Natural killer cell (primary cell): ENCODE measurements around the gene TOR1A. TPM values are rescaled to one million over a fixed set of nuclear protein-coding genes. Genes with fewer than 3 reads are reported as not detected.

ENCODE experiments used
- ATAC-seq, 3 donors: fragments of 150-1000 bp in 2 of 3; fragments of 200-7000 bp in 1 of 3; cut with Tn5 transposase; 1 replicate in 1 of 3; 2 replicates in 2 of 3; pipeline ENCODE4 v1.10.0; 2021; ENCODE audit warnings: mild to moderate bottlenecking in 2 of 3, moderate library complexity in 2 of 3
- DNase-seq, 2 donors: peaks; one replicate each; pipeline versions ENCODE4 v3.0.0 to v3.0.0-alpha.2; 2013 to 2021; ENCODE audit warnings: mixed read lengths in 1 of 2
- H3K27ac ChIP-seq: one replicate; pipeline ENCODE4 v1.5.1; 2013; ENCODE audit warnings: mild to moderate bottlenecking, low read length
- H3K27me3 ChIP-seq: one replicate; pipeline ENCODE4 v1.6.1; 2013; ENCODE audit warnings: low read length; ENCODE audit not compliant: control insufficient read depth, insufficient read depth
- H3K36me3 ChIP-seq: one replicate; pipeline ENCODE4 v1.6.1; 2013; ENCODE audit warnings: low read length; ENCODE audit not compliant: control insufficient read depth, insufficient read depth
- H3K4me1 ChIP-seq: one replicate; pipeline ENCODE4 v1.6.1; 2013; ENCODE audit warnings: low read length; ENCODE audit not compliant: control insufficient read depth, insufficient read depth
- H3K4me3 ChIP-seq: one replicate; pipeline ENCODE4 v1.5.1; 2013; ENCODE audit warnings: low read length
- H3K9me3 ChIP-seq: one replicate; pipeline ENCODE4 v1.6.1; 2013; ENCODE audit warnings: low read length; ENCODE audit not compliant: control insufficient read depth, insufficient read depth
- H3K27ac Mint-ChIP-seq, 2 donors: one replicate each; pipeline ENCODE4 v1.8.0; 2022; ENCODE audit warnings: mild to moderate bottlenecking in 2 of 2, mixed read lengths in 2 of 2, moderate library complexity in 1 of 2
- H3K27me3 Mint-ChIP-seq, 2 donors: one replicate each; pipeline ENCODE4 v1.8.0; 2022; ENCODE audit warnings: low read depth in 2 of 2, mixed read lengths in 2 of 2
- H3K36me3 Mint-ChIP-seq: one replicate; pipeline ENCODE4 v1.8.0; 2022; ENCODE audit warnings: mixed read lengths
- H3K4me1 Mint-ChIP-seq, 2 donors: one replicate each; pipeline ENCODE4 v1.8.0; 2022; ENCODE audit warnings: mixed read lengths in 2 of 2
- H3K4me3 Mint-ChIP-seq: one replicate; pipeline ENCODE4 v1.8.0; 2022; ENCODE audit warnings: mild to moderate bottlenecking, moderate library complexity, mixed read lengths
- H3K9me3 Mint-ChIP-seq, 2 donors: one replicate each; pipeline ENCODE4 v1.8.0; 2022; ENCODE audit warnings: mixed read lengths in 2 of 2
- CTCF ChIP-seq: fragments of 200-600 bp; IDR thresholded peaks from one replicate; pipeline ENCODE4 v1.8.0; 2022; ENCODE audit warnings: antibody characterized with exemption
- WGBS: methylation state at CpG from one replicate; pipeline ENCODE4 v1.1.7; 2013; ENCODE audit warnings: missing lambda C conversion rate; ENCODE audit not compliant: insufficient coverage; 5-methylcytosine and 5-hydroxymethylcytosine counted together
- intact Hi-C: fragments of 100-400 bp; cut with micrococcal nuclease; formaldehyde crosslinking; loops from one replicate; pipeline ENCODE4 v1.14.2; 2022
- total RNA-seq, 4 donors: library from RNA; stranded (reverse); fragments of 120-200 nt in 1 of 4; gene quantifications; one replicate each; pipeline versions ENCODE4 v1.2.3 to v1.2.4, GENCODE V29; 2013 to 2022

Gene TOR1A
- total RNA-seq, 3 donors from 2014 or later (not counting 1 experiment from before 2014, with no cell fraction given) = 26.1 to 36.4 (median 34.8) TPM

GRCh38 chr9:129803676-129804060 lies 20.3 kb downstream of the TOR1A start:
- peaks cover 19 to 26% of the 10 kb centered on the region in 2 donors for H3K4me1 Mint-ChIP-seq
- H3K27ac Mint-ChIP-seq = peak overlapping the region; percentile 81 to 88
- intact Hi-C loops = no loop called here
- no peaks in the 10 kb centered on the region for H3K9me3 ChIP-seq
- no peaks in the 10 kb centered on the region for H3K27me3 ChIP-seq
- DNase-seq (no peak), ATAC-seq (no peak)
- H3K36me3 ChIP-seq = peaks cover 13% of the 10 kb centered on the region
- no peaks in the 10 kb centered on the region for H3K9me3 Mint-ChIP-seq
- peak overlapping the region; percentile 28 for H3K27ac ChIP-seq
- H3K4me3 Mint-ChIP-seq = peak overlapping the region; percentile 92
- peaks cover 13% of the 10 kb centered on the region for H3K4me1 ChIP-seq
- no peak for TF ChIP-seq CTCF
- H3K27me3 Mint-ChIP-seq = no peaks in the 10 kb centered on the region
- peak overlapping the region; percentile 47 for H3K4me3 ChIP-seq
- 3% methylated on average over 14 of the region's 14 CpGs for WGBS
- no peaks in the 10 kb centered on the region for H3K36me3 Mint-ChIP-seq

GRCh38 chr9:129802833-129803675 lies 20.9 kb downstream of the TOR1A start, which contains the start of gene TOR1B:
Gene TOR1B (plus strand): TSS chr9:129803184. CDS start chr9:129803213, 29 bp downstream.
- H3K27me3 Mint-ChIP-seq = no peaks in the 10 kb centered on the region
- TF ChIP-seq CTCF = no peak

GRCh38 chr9:129801504-129801903 lies 22.4 kb downstream of the TOR1A start:
- Histone ChIP-seq H3K4me3 (no peak overlapping the region), H3K9me3 (no peaks in the 10 kb centered on the region), H3K27ac (no peak overlapping the region), H3K4me1 (peaks cover 13% of the 10 kb centered on the region), H3K36me3 (peaks cover 6% of the 10 kb centered on the region), H3K27me3 (no peaks in the 10 kb centered on the region)
- Mint-ChIP-seq H3K4me1 (peaks cover 19 to 26% of the 10 kb centered on the region in 2 donors), H3K36me3 (no peaks in the 10 kb centered on the region), H3K4me3 (peak overlapping the region; percentile 62), H3K27me3 (no peaks in the 10 kb centered on the region), H3K9me3 (no peaks in the 10 kb centered on the region), H3K27ac (peak overlapping the region; percentile 14 to 53)
- whole genome bisulfite sequencing = 95% methylated on average over 17 of the region's 17 CpGs
- intact Hi-C loops = no loop called here
- no peak for TF ChIP-seq CTCF
- ATAC-seq (no peak), DNase-seq (no peak)

More at GRCh38 chr9:129802833-129803675, 20.9 kb downstream of the TOR1A start, which contains the start of gene TOR1B:
- Histone ChIP-seq H3K4me1 (peaks cover 13% of the 10 kb centered on the region), H3K4me3 (peak within 1 kb of the TSS; percentile 47), H3K36me3 (peaks cover 13% of the 10 kb centered on the region), H3K27me3 (no peaks in the 10 kb centered on the region), H3K27ac (peak within 1 kb of the TSS; percentile 72), H3K9me3 (no peaks in the 10 kb centered on the region)
- ATAC-seq (peak; percentile 95 to 96 (median 95)), DNase-seq (peak; percentile 96)
- Mint-ChIP-seq H3K9me3 (no peaks in the 10 kb centered on the region), H3K27ac (peak within 1 kb of the TSS; percentile 81 to 88), H3K4me3 (peak within 1 kb of the TSS; percentile 92), H3K4me1 (peaks cover 19 to 26% of the 10 kb centered on the region in 2 donors), H3K36me3 (no peaks in the 10 kb centered on the region)
- under 1% methylated on average over 93 of the region's 93 CpGs for WGBS
- intact Hi-C loops = no loop called here
